H1 (cell line): Measurements from ENCODE around the gene FAM200B. TPM values are rescaled to one million over a fixed set of nuclear protein-coding genes. Genes with fewer than 3 reads are reported as not detected.

Experiments
- CTCF ChIA-PET: fragments of 300-600 bp; sonication (Branson Sonifier 250); formaldehyde crosslinking; loops from one replicate; lab custom pipeline; 2021; ENCODE audit not compliant: partially characterized antibody; lab: Charles Lee
- POLR2A ChIA-PET: fragments of 300-600 bp; sonication (Branson Sonifier 250); formaldehyde crosslinking; loops from one replicate; lab custom pipeline; 2021; ENCODE audit warnings: inconsistent platforms; ENCODE audit not compliant: partially characterized antibody; lab: Charles Lee
- DNase-seq, 2 experiments: peaks; one replicate each; pipeline versions ENCODE4 v3.0.0 to v3.0.0-alpha.2; 2010 to 2022; ENCODE audit warnings: low spot score in 2 of 2, low read depth in 1 of 2, mixed read lengths in 1 of 2
- FAIRE-seq: peaks from 2 replicates; lab custom pipeline; 2011; peaks lifted over from hg19 to GRCh38; lab: Jason Lieb, UNC
- H2AFZ ChIP-seq: 2 replicates; pipeline ENCODE4 v1.8.1; 2012; ENCODE audit warnings: low read length, inconsistent platforms
- H2AK5ac ChIP-seq: 2 replicates; pipeline ENCODE4 v1.6.1; 2013; ENCODE audit warnings: low read depth, low read length
- H2BK120ac ChIP-seq: replicated peaks from 2 replicates; pipeline ENCODE3; 2013; ENCODE audit warnings: low read depth, low read length, inconsistent platforms
- H2BK12ac ChIP-seq: 2 replicates; pipeline ENCODE4 v1.6.1; 2013; ENCODE audit warnings: low read depth, low read length
- H2BK15ac ChIP-seq: 2 replicates; pipeline ENCODE4 v1.6.1; 2013; ENCODE audit warnings: low read length
- H2BK20ac ChIP-seq: 2 replicates; pipeline ENCODE4 v1.6.1; 2013; ENCODE audit warnings: low read length
- H2BK5ac ChIP-seq: 2 replicates; pipeline ENCODE4 v1.6.1; 2013; ENCODE audit warnings: low read depth, low read length
- H3K14ac ChIP-seq: 2 replicates; pipeline ENCODE4 v1.6.1; 2013; ENCODE audit warnings: inconsistent platforms; ENCODE audit not compliant: insufficient read length
- H3K18ac ChIP-seq: 2 replicates; pipeline ENCODE4 v1.6.1; 2013; ENCODE audit warnings: low read length; ENCODE audit errors: extremely low read depth
- H3K23ac ChIP-seq: 2 replicates; pipeline ENCODE4 v1.6.1; 2013; ENCODE audit warnings: inconsistent platforms; ENCODE audit not compliant: insufficient read length
- H3K23me2 ChIP-seq: 2 replicates; pipeline ENCODE4 v1.6.1; 2013; ENCODE audit warnings: low read depth, low read length
- H3K27ac ChIP-seq: 2 replicates; pipeline ENCODE4 v1.6.1; 2011; ENCODE audit warnings: low read depth, low read length, inconsistent platforms
- H3K27me3 ChIP-seq, 4 experiments: replicated peaks in 1 of 4; 1 replicate in 1 of 4; 2 replicates in 3 of 4; pipeline versions ENCODE4 v1.6.1 to v1.8.1; 2011 to 2013; ENCODE audit warnings: low read length in 3 of 4, mild to moderate bottlenecking in 3 of 4, inconsistent platforms in 2 of 4, mixed read lengths in 2 of 4, moderate library complexity in 1 of 4; ENCODE audit not compliant: control insufficient read depth in 3 of 4, insufficient read depth in 3 of 4; ENCODE audit errors: extremely low read depth in 1 of 4
- H3K36me3 ChIP-seq, 4 experiments: 2 replicates each; pipeline versions ENCODE4 v1.6.1 to v1.8.1; 2011 to 2013; ENCODE audit warnings: mild to moderate bottlenecking in 4 of 4, low read length in 3 of 4, moderate library complexity in 2 of 4, control low read depth in 1 of 4, inconsistent platforms in 1 of 4; ENCODE audit not compliant: insufficient read depth in 4 of 4, control insufficient read depth in 2 of 4
- H3K4ac ChIP-seq: replicated peaks from 2 replicates; pipeline ENCODE3; 2013; ENCODE audit warnings: low read length, low read depth, mixed read lengths, inconsistent platforms; ENCODE audit not compliant: insufficient read length
- H3K4me1 ChIP-seq, 4 experiments: replicated peaks in 1 of 4; 1 replicate in 1 of 4; 2 replicates in 3 of 4; pipeline versions ENCODE4 v1.6.1 to v1.8.1; 2011 to 2013; ENCODE audit warnings: low read length in 3 of 4, inconsistent platforms in 2 of 4, mixed read lengths in 1 of 4; ENCODE audit not compliant: insufficient read depth in 4 of 4, control insufficient read depth in 3 of 4
- H3K4me2 ChIP-seq, 2 experiments: 2 replicates each; pipeline versions ENCODE4 v1.6.1 to v1.8.1; 2011 to 2013; ENCODE audit warnings: low read depth in 2 of 2, low read length in 2 of 2, control low read depth in 1 of 2, inconsistent platforms in 1 of 2, mild to moderate bottlenecking in 1 of 2; ENCODE audit not compliant: insufficient read depth in 1 of 2
- H3K4me3 ChIP-seq, 4 experiments: fragments of 200-600, 300-600 bp in 1 of 4; sonication (generic), shearing (Covaris generic), sonication (Bioruptor Twin) in 1 of 4; 2 replicates each; pipeline versions ENCODE4 v1.5.1 to v1.8.1; 2011 to 2016; ENCODE audit warnings: low read length in 4 of 4, low read depth in 3 of 4, control low read depth in 2 of 4, inconsistent platforms in 2 of 4, mild to moderate bottlenecking in 2 of 4, mixed read lengths in 1 of 4, moderate library complexity in 1 of 4; ENCODE audit not compliant: insufficient read depth in 2 of 4; ENCODE audit errors: extremely low read depth in 1 of 4
- H3K56ac ChIP-seq: replicated peaks from 2 replicates; pipeline ENCODE3; 2013; ENCODE audit warnings: low read depth, mild to moderate bottlenecking, mixed read lengths, low read length, inconsistent platforms; ENCODE audit not compliant: insufficient read length
- H3K79me1 ChIP-seq: 2 replicates; pipeline ENCODE4 v1.6.1; 2013; ENCODE audit warnings: low read depth, low read length, control low read depth
- H3K79me2 ChIP-seq, 2 experiments: 2 replicates each; pipeline versions ENCODE4 v1.6.1 to v1.8.1; 2012 to 2013; ENCODE audit warnings: low read length in 2 of 2, mild to moderate bottlenecking in 2 of 2, inconsistent platforms in 1 of 2; ENCODE audit not compliant: insufficient read depth in 2 of 2, control insufficient read depth in 1 of 2
- H3K9ac ChIP-seq, 4 experiments: replicated peaks in 1 of 4; 1 replicate in 1 of 4; 2 replicates in 3 of 4; pipeline versions ENCODE4 v1.6.1 to v1.8.1; 2011 to 2013; ENCODE audit warnings: low read depth in 3 of 4, low read length in 3 of 4, control low read depth in 2 of 4, mild to moderate bottlenecking in 2 of 4, moderate library complexity in 2 of 4, inconsistent platforms in 1 of 4; ENCODE audit errors: extremely low read depth in 1 of 4
- H3K9me3 ChIP-seq, 2 experiments: 2 replicates each; pipeline versions ENCODE4 v1.6.1 to v1.8.1; 2012 to 2013; ENCODE audit warnings: mild to moderate bottlenecking in 2 of 2, moderate library complexity in 2 of 2, control low read depth in 1 of 2, inconsistent platforms in 1 of 2, low read depth in 1 of 2, low read length in 1 of 2, mixed read lengths in 1 of 2; ENCODE audit not compliant: insufficient read depth in 2 of 2
- H4K20me1 ChIP-seq, 2 experiments: replicated peaks in 1 of 2; 2 replicates each; pipeline versions ENCODE3 to v1.8.1; 2011 to 2013; ENCODE audit warnings: inconsistent platforms in 2 of 2, low read length in 2 of 2, mild to moderate bottlenecking in 1 of 2; ENCODE audit not compliant: insufficient read depth in 2 of 2, control insufficient read depth in 1 of 2
- H4K5ac ChIP-seq: 2 replicates; pipeline ENCODE4 v1.6.1; 2013; ENCODE audit warnings: low read length, low read depth, mixed read lengths, inconsistent platforms; ENCODE audit not compliant: insufficient read length
- H4K8ac ChIP-seq: 2 replicates; pipeline ENCODE4 v1.8.0; 2013; ENCODE audit warnings: mild to moderate bottlenecking, moderate library complexity, low read length, inconsistent platforms; ENCODE audit not compliant: insufficient read depth; ENCODE audit errors: extremely low read depth
- H4K91ac ChIP-seq: replicated peaks from 2 replicates; pipeline ENCODE3; 2013; ENCODE audit warnings: low read length, mixed read lengths, inconsistent platforms; ENCODE audit not compliant: insufficient read length
- HDAC2 ChIP-seq, 2 experiments: fragments of 300-600 bp in 1 of 2; sonication (generic) in 1 of 2; IDR thresholded peaks; 2 replicates each; pipeline ENCODE4 v1.6.1; 2011 to 2012; ENCODE audit warnings: low read depth in 2 of 2, low read length in 2 of 2, mild to moderate bottlenecking in 2 of 2, moderate library complexity in 2 of 2, borderline replicate concordance in 1 of 2, inconsistent platforms in 1 of 2
- KDM5A ChIP-seq: fragments of 200-600 bp; IDR thresholded peaks from 2 replicates; pipeline ENCODE4 v1.7.1; 2012; ENCODE audit warnings: mild to moderate bottlenecking, low read length, inconsistent platforms, mixed read lengths
- SAP30 ChIP-seq: fragments of 300-600 bp; sonication (generic); IDR thresholded peaks from 2 replicates; pipeline ENCODE4 v1.7.1; 2012; ENCODE audit warnings: low read length, moderate library complexity, mild to moderate bottlenecking, inconsistent platforms; ENCODE audit not compliant: insufficient read depth, insufficient replicate concordance
- SP4 ChIP-seq: IDR thresholded peaks from 2 replicates; pipeline ENCODE4 v1.6.1; 2012; ENCODE audit warnings: low read length, inconsistent platforms
- WGBS, 2 experiments: shearing (Covaris generic) in 1 of 2; methylation state at CpG; one replicate each; pipeline versions ENCODE4 v1.1.6 to v1.1.7; 2013 to 2015; ENCODE audit warnings: low lambda C conversion rate in 2 of 2, mixed read lengths in 2 of 2, inconsistent platforms in 1 of 2, low coverage in 1 of 2, missing lambda C conversion rate in 1 of 2; ENCODE audit not compliant: insufficient replicate concordance in 2 of 2, insufficient coverage in 1 of 2, insufficient read length in 1 of 2; ENCODE audit errors: extremely low coverage in 1 of 2, missing lambda C conversion rate in 1 of 2; 5-methylcytosine and 5-hydroxymethylcytosine counted together
- polyA plus RNA-seq, 7 experiments: library from polyadenylated mRNA; depleted of rRNA in 3 of 7; stranded (reverse) in 5 of 7; unstranded in 2 of 7; fragments of >200 nt in 5 of 7; fragments of 200-250 nt in 2 of 7; gene quantifications; 1 replicate in 5 of 7; 2 replicates in 1 of 7; 4 replicates in 1 of 7; pipeline versions ENCODE4 v1.2.1 to v1.2.3, GENCODE V29; 2011 to 2013; ENCODE audit warnings: missing spikeins in 2 of 7, mixed read lengths in 2 of 7
- total RNA-seq: library from RNA; stranded (reverse); fragmentation: NEBNext Ultra II Directional; extraction: Animal tissue kit (Norgen Biotek cat#: 25700); gene quantifications from 2 replicates; pipeline ENCODE4 v1.2.1, GENCODE V29; 2021
- TF ChIP-seq, protein P1 (sequence below): IDR thresholded peaks from 2 replicates; pipeline ENCODE4 v1.6.1; 2011; ENCODE audit warnings: low read length, improper control_type of control experiment
- TF ChIP-seq, protein P2 (sequence below): IDR thresholded peaks from 2 replicates; pipeline ENCODE4 v1.6.1; 2012; ENCODE audit warnings: inconsistent platforms

FAM200B gene
- total and polyA plus RNA-seq, 2 of the 8 experiments (the other 6 are each of a cell fraction or from before 2014, with no cell fraction given): 10.7 to 23.7 TPM

DNA sequence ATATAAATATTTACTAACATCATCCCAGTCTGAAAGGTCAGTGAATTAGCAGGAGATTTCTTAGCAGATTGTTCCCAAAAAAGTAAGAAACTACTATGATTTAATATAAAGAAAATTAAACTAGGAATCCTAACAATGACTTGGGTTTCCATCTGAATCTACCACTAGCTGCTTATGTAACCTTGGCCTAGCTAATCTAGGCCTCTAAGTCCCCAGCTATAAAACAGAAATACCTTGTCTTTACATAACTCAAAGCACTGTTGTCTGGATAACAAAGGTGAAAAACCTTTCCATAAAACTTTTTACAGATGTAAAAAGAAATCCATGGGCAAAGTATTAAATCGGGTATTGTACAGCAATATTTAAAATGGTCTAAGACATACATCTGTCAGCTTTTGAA lies 29.4 kb upstream of the FAM200B start:
- no peak overlapping the region for H3K4ac ChIP-seq
- H3K4me3 ChIP-seq: peak overlapping the region in 1 of 4 experiments; percentile 86; a peak in 1 of 8 replicates
- H2BK20ac ChIP-seq: no peak overlapping the region
- no peak overlapping the region for H2BK15ac ChIP-seq
- H3K14ac ChIP-seq: no peak overlapping the region
- no peak overlapping the region for H3K9ac ChIP-seq
- no peak for DNase-seq
- H3K36me3 ChIP-seq: no peaks in the 10 kb centered on the region
- peaks cover 6 to 70% of the 10 kb centered on the region in 2 experiments; a peak in 3 of 4 replicates for H3K79me2 ChIP-seq
- no peak overlapping the region for H2AK5ac ChIP-seq
- no peak overlapping the region for H4K91ac ChIP-seq
- no peak overlapping the region for H2BK5ac ChIP-seq
- H3K27me3 ChIP-seq: no peaks in the 10 kb centered on the region
- H4K20me1 ChIP-seq: peaks cover 0 to 2% of the 10 kb centered on the region in 2 experiments
- no peak overlapping the region for H3K4me2 ChIP-seq
- no peak overlapping the region for H3K23ac ChIP-seq
- POLR2A ChIA-PET: interaction anchor here (1.0 to 6.9 kb wide), 2 partner anchors 13 to 172 kb away, joined by 3 to 52 read pairs; no protein-coding TSS in a partner anchor
- H2BK12ac ChIP-seq: no peak overlapping the region
- H3K18ac ChIP-seq: no peak overlapping the region
- TF ChIP-seq, protein P1, sequence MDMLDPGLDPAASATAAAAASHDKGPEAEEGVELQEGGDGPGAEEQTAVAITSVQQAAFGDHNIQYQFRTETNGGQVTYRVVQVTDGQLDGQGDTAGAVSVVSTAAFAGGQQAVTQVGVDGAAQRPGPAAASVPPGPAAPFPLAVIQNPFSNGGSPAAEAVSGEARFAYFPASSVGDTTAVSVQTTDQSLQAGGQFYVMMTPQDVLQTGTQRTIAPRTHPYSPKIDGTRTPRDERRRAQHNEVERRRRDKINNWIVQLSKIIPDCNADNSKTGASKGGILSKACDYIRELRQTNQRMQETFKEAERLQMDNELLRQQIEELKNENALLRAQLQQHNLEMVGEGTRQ: no peak
- no peak for TF ChIP-seq HDAC2 (IDR thresholded peaks at IDR 0.05; ENCODE audit: borderline replicate concordance in 1 of 2, low read depth in 2 of 2, low read length in 2 of 2)
- no peak for TF ChIP-seq KDM5A
- TF ChIP-seq, protein P2, sequence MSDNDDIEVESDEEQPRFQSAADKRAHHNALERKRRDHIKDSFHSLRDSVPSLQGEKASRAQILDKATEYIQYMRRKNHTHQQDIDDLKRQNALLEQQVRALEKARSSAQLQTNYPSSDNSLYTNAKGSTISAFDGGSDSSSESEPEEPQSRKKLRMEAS: no peak
- TF ChIP-seq SAP30: no peak
- TF ChIP-seq SP4: no peak
- H3K79me1 ChIP-seq: no peaks in the 10 kb centered on the region; the same call in 1 of the 2 replicates
- H3K23me2 ChIP-seq: peaks cover 7% of the 10 kb centered on the region
- H4K5ac ChIP-seq: no peak overlapping the region
- H3K27ac ChIP-seq: no peak overlapping the region
- peaks cover 2 to 11% (median 5%) of the 10 kb centered on the region in 4 experiments; a peak in 5 of 7 replicates for H3K4me1 ChIP-seq
- H3K9me3 ChIP-seq: no peaks in the 10 kb centered on the region
- H2BK120ac ChIP-seq: no peak overlapping the region
- H2AFZ ChIP-seq: no peak overlapping the region
- CTCF ChIA-PET: interaction anchor here (0.7 to 2.2 kb wide), 6 partner anchors 13 to 410 kb away, joined by 3 to 12 read pairs (median 5); partner anchors contain the start of gene FAM200B
- no peak for FAIRE-seq
- H4K8ac ChIP-seq: no peak overlapping the region
- no peak overlapping the region for H3K56ac ChIP-seq
- 95% methylated on average over 1 of the region's 1 CpG; no CpG with 5 or more reads in 1 of the 2 experiments for WGBS, 2 experiments
